ENCODE data around the gene PITX2. TPM values are rescaled to one million over a fixed set of nuclear protein-coding genes. Genes with fewer than 3 reads are reported as not detected.
A peak's percentile ranks its signal among the peaks of the same experiment; 100 is the strongest.

PITX2 gene
- total RNA-seq, 1 experiment from 2014 or later: 8.3 TPM

DNA sequence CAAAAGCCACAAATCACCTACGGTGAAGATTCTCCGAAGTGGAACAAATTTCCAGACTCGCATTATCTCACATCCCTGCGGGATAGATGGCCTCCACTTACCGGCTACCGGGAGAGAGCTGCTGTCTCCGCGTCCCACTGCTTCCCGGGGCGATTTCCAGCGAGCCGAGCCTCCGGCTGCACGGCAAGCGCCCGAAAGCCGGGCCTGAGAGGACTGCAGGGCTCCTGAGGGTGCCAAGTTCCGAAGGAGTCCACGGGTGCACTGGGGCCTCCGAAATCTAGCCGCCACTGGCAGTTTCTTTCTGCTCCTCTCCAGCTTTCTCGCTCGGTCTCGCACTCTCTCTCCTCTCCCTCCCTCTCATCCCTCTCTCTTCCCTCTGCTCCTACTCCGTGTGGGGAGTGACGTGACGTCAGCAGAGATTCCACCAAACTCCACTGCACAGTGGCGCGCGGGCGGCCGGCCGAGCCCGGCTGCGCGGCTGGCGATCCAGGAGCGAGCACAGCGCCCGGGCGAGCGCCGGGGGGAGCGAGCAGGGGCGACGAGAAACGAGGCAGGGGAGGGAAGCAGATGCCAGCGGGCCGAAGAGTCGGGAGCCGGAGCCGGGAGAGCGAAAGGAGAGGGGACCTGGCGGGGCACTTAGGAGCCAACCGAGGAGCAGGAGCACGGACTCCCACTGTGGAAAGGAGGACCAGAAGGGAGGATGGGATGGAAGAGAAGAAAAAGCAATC is 14.0 kb upstream of the PITX2 start:
- CTCF ChIA-PET: no interaction called here
- Histone ChIP-seq H3K9me3 (ENCODE audit: control insufficient read depth in 1 of 2, insufficient read depth in 1 of 2, low read depth in 1 of 2, low read length in 2 of 2) (no peaks in the 10 kb centered on the region), H3K4me2 (ENCODE audit: low read length) (peak overlapping the region; percentile 97), H3K36me3 (ENCODE audit: control insufficient read depth in 1 of 2, insufficient read depth in 2 of 2, low read length in 2 of 2) (no peaks in the 10 kb centered on the region), H3K4me1 (ENCODE audit: control insufficient read depth in 1 of 2, insufficient read depth in 2 of 2, low read length in 2 of 2) (peaks cover 4 to 19% of the 10 kb centered on the region in 2 experiments; a peak in 3 of 4 replicates), H3K9me2 (ENCODE audit: insufficient read depth) (no peaks in the 10 kb centered on the region), H4K20me1 (ENCODE audit: insufficient read depth) (no peaks in the 10 kb centered on the region), H3K27me3 (ENCODE audit: insufficient read depth, low read length) (no peaks in the 10 kb centered on the region), H3K79me2 (ENCODE audit: insufficient read depth, low read length) (no peaks in the 10 kb centered on the region), H3K4me3 (replicated peaks in 1 of 2; ENCODE audit: low read depth in 1 of 2, low read length in 2 of 2) (peak overlapping the region; percentile 78 to 91), H2AFZ (ENCODE audit: low read depth, low read length, poor library complexity, severe bottlenecking) (peak overlapping the region; percentile 99), H3K9ac (ENCODE audit: low read length) (peak overlapping the region; percentile 73), H3K27ac (ENCODE audit: low read depth, low read length) (peak overlapping the region; percentile 47)
- DNase-seq (ENCODE audit: low read depth, low spot score) (peak; percentile 57), ATAC-seq (peak; percentile 93)
- TF ChIP-seq, protein P1, sequence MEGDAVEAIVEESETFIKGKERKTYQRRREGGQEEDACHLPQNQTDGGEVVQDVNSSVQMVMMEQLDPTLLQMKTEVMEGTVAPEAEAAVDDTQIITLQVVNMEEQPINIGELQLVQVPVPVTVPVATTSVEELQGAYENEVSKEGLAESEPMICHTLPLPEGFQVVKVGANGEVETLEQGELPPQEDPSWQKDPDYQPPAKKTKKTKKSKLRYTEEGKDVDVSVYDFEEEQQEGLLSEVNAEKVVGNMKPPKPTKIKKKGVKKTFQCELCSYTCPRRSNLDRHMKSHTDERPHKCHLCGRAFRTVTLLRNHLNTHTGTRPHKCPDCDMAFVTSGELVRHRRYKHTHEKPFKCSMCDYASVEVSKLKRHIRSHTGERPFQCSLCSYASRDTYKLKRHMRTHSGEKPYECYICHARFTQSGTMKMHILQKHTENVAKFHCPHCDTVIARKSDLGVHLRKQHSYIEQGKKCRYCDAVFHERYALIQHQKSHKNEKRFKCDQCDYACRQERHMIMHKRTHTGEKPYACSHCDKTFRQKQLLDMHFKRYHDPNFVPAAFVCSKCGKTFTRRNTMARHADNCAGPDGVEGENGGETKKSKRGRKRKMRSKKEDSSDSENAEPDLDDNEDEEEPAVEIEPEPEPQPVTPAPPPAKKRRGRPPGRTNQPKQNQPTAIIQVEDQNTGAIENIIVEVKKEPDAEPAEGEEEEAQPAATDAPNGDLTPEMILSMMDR (IDR thresholded peaks at IDR 0.05 in 2 of 3, conservative IDR thresholded peaks at IDR 0.05 in 1 of 3; ENCODE audit: borderline replicate concordance in 1 of 3, insufficient read depth in 1 of 3, low read depth in 2 of 3, low read length in 2 of 3): no peak
- TF ChIP-seq POLR2AphosphoS5 (IDR thresholded peaks at IDR 0.05; ENCODE audit: low read depth, low read length): peak; percentile 63
- peak; percentile 59 for TF ChIP-seq ZFX (IDR thresholded peaks at IDR 0.05)
- POLR2A ChIA-PET: no interaction called here
- RAD21 ChIA-PET (ENCODE audit: low non-redundant PET in 1 of 2, low total read pairs in 2 of 2, uncharacterized antibody in 2 of 2, unreplicated experiment in 2 of 2): no interaction called here
- intact Hi-C loops (cut with micrococcal nuclease): loop anchor here (1.0 to 10.0 kb wide), 5 partner anchors 322 to 1298 kb away; no protein-coding TSS in a partner anchor
- BruUV-seq (replicated peaks): no TSS peak

DNA sequence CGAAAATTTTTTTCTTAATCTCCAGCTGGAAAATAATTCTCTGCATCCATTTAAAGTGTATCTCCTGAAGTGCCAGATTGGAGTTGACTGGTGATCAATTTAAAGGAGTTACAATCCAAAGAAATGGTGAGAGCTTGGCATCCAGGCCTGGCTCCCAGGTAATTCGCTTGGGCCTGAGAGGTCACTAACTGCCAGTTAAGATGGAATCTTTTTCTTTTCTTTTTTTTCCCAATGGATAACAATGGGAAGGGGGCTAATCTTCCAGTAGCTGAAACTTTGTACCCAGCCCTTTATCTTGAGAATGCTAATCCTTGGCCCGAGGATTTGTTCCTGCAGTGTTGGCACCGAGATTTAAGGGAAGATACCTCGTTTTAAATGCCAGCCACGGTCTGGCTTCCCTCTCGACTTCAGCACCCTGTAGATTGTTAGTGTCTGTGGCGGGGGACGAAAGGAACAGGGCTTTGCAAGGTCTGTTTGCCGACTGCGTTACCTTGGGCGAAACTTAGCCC is 13.3 kb upstream of the PITX2 start:
- ChIA-PET CTCF (no interaction called here), POLR2A (no interaction called here), RAD21 (ENCODE audit: low non-redundant PET in 1 of 2, low total read pairs in 2 of 2, uncharacterized antibody in 2 of 2, unreplicated experiment in 2 of 2) (no interaction called here)
- peak overlapping the region; percentile 73 for H3K9ac ChIP-seq (ENCODE audit: low read length)
- H3K27me3 ChIP-seq (ENCODE audit: insufficient read depth, low read length): no peaks in the 10 kb centered on the region
- TF ChIP-seq SP1 (IDR thresholded peaks at IDR 0.05; ENCODE audit: low read depth): no peak
- TF ChIP-seq POLR2AphosphoS5 (IDR thresholded peaks at IDR 0.05; ENCODE audit: low read depth, low read length): no peak
- no peak for TF ChIP-seq CEBPB (IDR thresholded peaks at IDR 0.05; ENCODE audit: low read depth)
- no peak for TF ChIP-seq SIN3A (IDR thresholded peaks at IDR 0.05; ENCODE audit: low read depth)
- TF ChIP-seq YY1 (IDR thresholded peaks at IDR 0.05; ENCODE audit: extremely low read depth, insufficient replicate concordance, low read depth, low read length): no peak
- TF ChIP-seq, protein P2, sequence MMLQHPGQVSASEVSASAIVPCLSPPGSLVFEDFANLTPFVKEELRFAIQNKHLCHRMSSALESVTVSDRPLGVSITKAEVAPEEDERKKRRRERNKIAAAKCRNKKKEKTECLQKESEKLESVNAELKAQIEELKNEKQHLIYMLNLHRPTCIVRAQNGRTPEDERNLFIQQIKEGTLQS (IDR thresholded peaks at IDR 0.05): no peak
- no peak for TF ChIP-seq TCF7L2 (IDR thresholded peaks at IDR 0.05; ENCODE audit: borderline replicate concordance, extremely low read depth, insufficient read depth, insufficient read length)
- H3K4me3 ChIP-seq (replicated peaks in 1 of 2; ENCODE audit: low read depth in 1 of 2, low read length in 2 of 2): peak overlapping the region; percentile 78 to 91
- no peaks in the 10 kb centered on the region for H3K36me3 ChIP-seq (ENCODE audit: control insufficient read depth in 1 of 2, insufficient read depth in 2 of 2, low read length in 2 of 2)
- peak overlapping the region; percentile 97 for H3K4me2 ChIP-seq (ENCODE audit: low read length)
- no peaks in the 10 kb centered on the region for H3K9me3 ChIP-seq (ENCODE audit: control insufficient read depth in 1 of 2, insufficient read depth in 1 of 2, low read depth in 1 of 2, low read length in 2 of 2)
- no peaks in the 10 kb centered on the region for H4K20me1 ChIP-seq (ENCODE audit: insufficient read depth)
- peaks cover 4 to 23% of the 10 kb centered on the region in 2 experiments; a peak in 3 of 4 replicates for H3K4me1 ChIP-seq (ENCODE audit: control insufficient read depth in 1 of 2, insufficient read depth in 2 of 2, low read length in 2 of 2)
- no peaks in the 10 kb centered on the region for H3K9me2 ChIP-seq (ENCODE audit: insufficient read depth)
- H2AFZ ChIP-seq (ENCODE audit: low read depth, low read length, poor library complexity, severe bottlenecking): peak overlapping the region; percentile 99
- H3K27ac ChIP-seq (ENCODE audit: low read depth, low read length): peak overlapping the region; percentile 47
- TSS peak; percentile 72 for BruUV-seq (replicated peaks)
- intact Hi-C loops (cut with micrococcal nuclease): loop anchor here (1.0 to 10.0 kb wide), 5 partner anchors 323 to 1299 kb away; no protein-coding TSS in a partner anchor
- peak; percentile 23 for DNase-seq (ENCODE audit: low read depth, low spot score)
- peak; percentile 39 for ATAC-seq
- H3K79me2 ChIP-seq (ENCODE audit: insufficient read depth, low read length): no peaks in the 10 kb centered on the region

Measured in HCT116 (cell line).